ENCODE measurements around the gene ADCYAP1R1.

ADCYAP1R1 gene

GRCh38 chr7:31051598-31052486 is at the start of gene ADCYAP1R1:
Gene ADCYAP1R1 (plus strand): TSS chr7:31052308. CDS start chr7:31063265, 10,957 bp downstream.
- peak; percentile 86 for DNase-seq (ENCODE audit: low spot score)

- DNase-seq (ENCODE audit: low spot score): no peak
These were observed 49.0 kb upstream of the ADCYAP1R1 start for GRCh38 chr7:31003097-31003496.

- DNase-seq (ENCODE audit: low spot score): no peak
These were observed 48.4 kb upstream of the ADCYAP1R1 start for GRCh38 chr7:31003721-31004120.

- no peak for DNase-seq (ENCODE audit: low spot score)
These were observed 47.7 kb upstream of the ADCYAP1R1 start for GRCh38 chr7:31004393-31004792.

- no peak for DNase-seq (ENCODE audit: low spot score)
These were observed 45.3 kb upstream of the ADCYAP1R1 start for GRCh38 chr7:31006857-31007256.

- DNase-seq (ENCODE audit: low spot score): no peak
These were observed 44.5 kb upstream of the ADCYAP1R1 start for GRCh38 chr7:31007634-31008033.

GRCh38 chr7:31014826-31015225 is 37.3 kb upstream of the ADCYAP1R1 start:
- DNase-seq (ENCODE audit: low spot score): no peak

- DNase-seq (ENCODE audit: low spot score): no peak
These were observed 35.0 kb upstream of the ADCYAP1R1 start for GRCh38 chr7:31017032-31017675.

GRCh38 chr7:31017721-31018120 is 34.4 kb upstream of the ADCYAP1R1 start:
- DNase-seq (ENCODE audit: low spot score): no peak

- no peak for DNase-seq (ENCODE audit: low spot score)
These were observed 32.6 kb upstream of the ADCYAP1R1 start for GRCh38 chr7:31019509-31019908.

GRCh38 chr7:31020161-31020560 is 31.9 kb upstream of the ADCYAP1R1 start:
- no peak for DNase-seq (ENCODE audit: low spot score)

GRCh38 chr7:31020652-31021051 is 31.5 kb upstream of the ADCYAP1R1 start:
- DNase-seq (ENCODE audit: low spot score): no peak

GRCh38 chr7:31022117-31022516 is 30.0 kb upstream of the ADCYAP1R1 start:
- DNase-seq (ENCODE audit: low spot score): no peak

- DNase-seq (ENCODE audit: low spot score): no peak
These were observed 29.4 kb upstream of the ADCYAP1R1 start for GRCh38 chr7:31022726-31023125.

GRCh38 chr7:31023877-31024276 is 28.2 kb upstream of the ADCYAP1R1 start:
- DNase-seq (ENCODE audit: low spot score): no peak

- DNase-seq (ENCODE audit: low spot score): peak; percentile 78
These were observed 24.7 kb upstream of the ADCYAP1R1 start for GRCh38 chr7:31027161-31027965.

- no peak for DNase-seq (ENCODE audit: low spot score)
These were observed 24.1 kb upstream of the ADCYAP1R1 start for GRCh38 chr7:31028006-31028405.

GRCh38 chr7:31028417-31028992 is 23.6 kb upstream of the ADCYAP1R1 start:
- DNase-seq (ENCODE audit: low spot score): no peak

GRCh38 chr7:31029251-31030042 is 22.7 kb upstream of the ADCYAP1R1 start:
- DNase-seq (ENCODE audit: low spot score): no peak

- no peak for DNase-seq (ENCODE audit: low spot score)
These were observed 18.3 kb upstream of the ADCYAP1R1 start for GRCh38 chr7:31033674-31034300.

GRCh38 chr7:31036924-31037323 is 15.2 kb upstream of the ADCYAP1R1 start:
- no peak for DNase-seq (ENCODE audit: low spot score)

All from ecto neural progenitor cell (in vitro differentiated cells).